Stimulated activated CD4-positive, alpha-beta T cell treated with anti-CD3 and anti-CD28 coated beads, Interleukin-4, amount 100 ng/mL, for 1 hour (primary cell): ENCODE results near the gene OR5AC2.

Experiments used
- DNase-seq: peaks from one replicate; pipeline ENCODE4 v3.0.0-alpha.2; 2020

Gene OR5AC2, protein sequence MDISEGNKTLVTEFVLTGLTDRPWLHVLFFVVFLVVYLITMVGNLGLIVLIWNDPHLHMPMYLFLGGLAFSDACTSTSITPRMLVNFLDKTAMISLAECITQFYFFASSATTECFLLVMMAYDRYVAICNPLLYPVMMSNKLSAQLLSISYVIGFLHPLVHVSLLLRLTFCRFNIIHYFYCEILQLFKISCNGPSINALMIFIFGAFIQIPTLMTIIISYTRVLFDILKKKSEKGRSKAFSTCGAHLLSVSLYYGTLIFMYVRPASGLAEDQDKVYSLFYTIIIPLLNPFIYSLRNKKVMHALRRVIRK

DNA sequence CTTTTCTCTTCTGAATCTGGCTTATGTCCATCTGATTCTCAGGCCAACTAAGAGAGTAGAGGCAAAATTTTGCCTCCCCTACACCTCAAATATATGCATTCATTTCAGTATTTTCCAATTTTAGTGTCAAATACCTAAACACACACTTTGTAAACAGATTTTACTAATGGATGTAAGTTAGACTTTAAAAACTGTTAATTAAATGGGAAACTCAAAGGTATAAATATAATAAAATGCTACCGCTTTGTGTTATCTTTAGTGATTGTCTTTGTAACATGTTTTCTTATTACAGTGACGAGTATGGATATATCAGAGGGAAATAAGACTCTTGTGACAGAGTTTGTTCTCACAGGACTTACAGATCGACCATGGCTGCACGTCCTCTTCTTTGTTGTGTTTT, at the start of gene OR5AC2:
Gene OR5AC2 (plus strand): TSS at position 301 of the 400 bp plus-strand sequence. CDS start 0 bp downstream, at position 301.
- DNase-seq = no peak

DNA sequence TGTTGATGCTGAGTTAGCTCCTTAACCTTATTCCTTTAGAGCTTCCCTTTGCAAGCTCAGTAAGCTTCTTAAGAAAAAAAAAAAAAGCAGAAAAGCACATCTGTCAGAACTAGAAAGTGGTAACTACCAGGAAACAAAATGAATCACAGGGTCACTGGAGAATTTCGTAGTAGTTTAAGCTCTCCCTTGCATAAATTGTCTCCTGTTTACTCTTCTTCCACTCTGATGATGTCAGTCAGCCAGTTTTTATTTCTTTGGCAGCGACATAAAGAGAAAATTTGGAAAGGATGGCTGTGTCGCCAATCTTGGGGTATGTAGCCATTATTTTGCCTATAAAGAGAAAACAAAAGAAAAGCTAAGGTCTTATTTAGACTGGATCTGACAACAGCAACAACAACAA, 48.7 kb upstream of the OR5AC2 start:
- no peak for DNase-seq

DNA sequence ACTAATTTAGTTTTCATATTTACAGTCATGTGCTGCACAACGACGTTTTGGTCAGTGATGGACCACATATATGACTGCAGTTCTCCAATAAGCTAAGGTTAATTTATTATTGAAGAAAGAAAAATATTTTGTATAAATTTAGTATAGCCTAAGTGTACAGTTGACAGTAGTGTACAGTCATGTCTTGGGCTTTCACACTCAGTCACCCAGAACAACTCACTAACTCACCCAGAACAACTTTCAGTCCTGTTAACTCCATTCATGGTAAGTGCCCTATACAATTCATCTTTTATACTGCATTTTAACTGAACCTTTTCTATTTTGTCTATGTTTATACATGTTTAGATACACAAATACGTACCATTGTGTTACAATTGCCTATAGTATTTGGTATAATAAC, 48.1 kb upstream of the OR5AC2 start:
- DNase-seq = no peak

DNA sequence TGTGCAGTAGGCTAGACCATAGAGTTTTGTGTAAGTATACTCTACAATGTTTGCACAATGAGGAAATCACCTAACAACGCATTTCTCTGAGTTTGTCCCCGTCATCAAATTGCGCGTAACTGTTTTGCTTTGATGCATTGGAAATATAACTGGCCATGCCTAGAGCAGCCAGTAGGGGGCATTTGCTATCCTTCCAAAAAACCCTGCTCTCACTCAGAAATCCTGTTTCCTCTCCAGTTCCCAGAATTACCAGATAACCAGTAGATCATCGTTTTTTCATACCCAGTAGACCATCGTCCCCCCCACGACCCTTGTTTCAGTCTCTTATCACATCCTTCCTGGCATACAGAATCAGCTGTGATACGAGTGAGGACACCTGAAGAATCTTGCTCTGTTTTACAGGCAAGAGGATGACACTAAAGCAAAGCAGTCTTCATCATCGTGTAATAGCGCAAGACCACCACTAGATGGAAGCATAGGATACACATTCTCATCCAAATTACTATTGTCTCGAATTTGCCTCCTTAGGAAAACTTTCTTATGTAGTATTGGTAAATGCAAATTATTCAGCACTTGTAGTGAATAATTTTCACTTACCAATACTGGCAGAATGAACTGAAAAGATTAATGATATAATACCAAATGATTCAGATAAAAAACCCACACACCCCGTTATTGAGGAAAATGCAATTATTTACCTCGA, 47.5 kb upstream of the OR5AC2 start:
- peak; percentile 59 for DNase-seq

DNA sequence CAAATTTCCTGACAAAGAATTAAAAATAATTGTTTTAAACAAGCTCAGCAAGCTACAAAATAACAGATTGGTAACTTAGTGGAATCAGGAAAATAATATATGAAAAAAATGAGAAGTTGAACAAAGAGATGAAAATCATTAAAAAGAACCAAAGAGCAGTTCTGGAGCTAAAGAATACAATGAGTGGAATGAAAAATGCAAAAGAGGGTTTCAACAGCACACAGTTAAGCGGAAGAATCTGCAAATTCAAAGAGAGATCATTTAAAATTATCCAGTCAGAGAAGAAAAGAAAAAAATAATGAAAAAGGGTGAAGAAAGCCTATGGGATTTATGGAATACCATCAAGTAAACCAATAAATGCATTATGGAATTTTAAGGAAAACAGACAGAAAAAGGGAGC, 45.6 kb upstream of the OR5AC2 start:
- no peak for DNase-seq

DNA sequence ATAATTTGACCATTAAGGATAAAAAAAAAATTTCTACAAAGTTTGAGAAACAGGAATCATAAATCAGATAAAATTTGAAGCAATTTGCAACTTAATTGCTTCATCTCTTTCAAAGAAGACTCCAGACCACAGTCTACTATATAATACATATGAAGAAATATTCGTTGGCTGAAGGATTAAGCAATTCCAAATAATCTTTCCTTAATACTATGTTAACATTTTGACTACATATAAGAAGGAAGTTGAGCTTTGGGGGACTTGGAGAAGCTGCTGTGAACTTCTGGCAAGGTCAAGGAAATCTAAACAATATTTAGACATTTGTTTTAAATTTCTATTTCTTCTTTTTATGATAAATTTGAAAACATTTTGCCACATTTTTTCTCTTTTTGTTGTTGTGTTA, 38.4 kb upstream of the OR5AC2 start:
- DNase-seq = no peak

DNA sequence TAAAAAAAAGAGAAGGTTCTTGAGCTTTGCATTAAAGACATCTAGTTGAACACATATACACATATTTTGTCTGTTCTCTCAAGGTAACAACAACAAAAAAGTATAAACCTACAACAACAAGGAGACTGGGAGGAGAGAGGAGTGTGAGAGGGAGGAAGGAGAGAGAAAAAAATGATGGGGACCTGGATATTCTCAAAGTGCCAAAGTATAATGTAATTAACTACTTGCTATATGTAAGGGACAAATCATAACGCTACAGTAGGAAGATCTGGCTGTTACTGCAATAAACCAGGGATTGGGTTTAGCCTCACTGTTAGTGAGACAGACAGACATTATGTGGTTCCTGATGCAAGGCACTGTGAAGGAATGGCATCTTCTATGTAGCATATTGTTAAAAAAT, 37.7 kb upstream of the OR5AC2 start:
- no peak for DNase-seq

DNA sequence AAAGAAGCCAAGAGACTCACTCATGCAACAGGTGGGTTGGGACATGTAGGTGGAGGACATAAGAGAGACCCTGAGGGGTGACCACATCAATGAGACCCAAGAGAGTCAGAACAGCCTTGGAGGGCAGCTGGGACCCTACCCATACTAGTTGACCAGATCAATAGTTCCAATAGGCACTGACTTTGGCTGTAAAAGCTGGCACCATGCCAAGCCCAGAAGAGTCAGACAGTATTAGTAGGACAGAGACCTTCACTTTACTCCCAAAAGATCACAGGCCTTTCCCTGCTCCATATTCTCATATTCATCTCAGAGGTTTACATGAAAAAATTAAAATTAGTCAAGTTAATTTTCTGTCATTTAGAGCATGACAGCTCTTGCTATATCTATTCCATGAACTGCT, 30.9 kb upstream of the OR5AC2 start:
- DNase-seq = no peak

DNA sequence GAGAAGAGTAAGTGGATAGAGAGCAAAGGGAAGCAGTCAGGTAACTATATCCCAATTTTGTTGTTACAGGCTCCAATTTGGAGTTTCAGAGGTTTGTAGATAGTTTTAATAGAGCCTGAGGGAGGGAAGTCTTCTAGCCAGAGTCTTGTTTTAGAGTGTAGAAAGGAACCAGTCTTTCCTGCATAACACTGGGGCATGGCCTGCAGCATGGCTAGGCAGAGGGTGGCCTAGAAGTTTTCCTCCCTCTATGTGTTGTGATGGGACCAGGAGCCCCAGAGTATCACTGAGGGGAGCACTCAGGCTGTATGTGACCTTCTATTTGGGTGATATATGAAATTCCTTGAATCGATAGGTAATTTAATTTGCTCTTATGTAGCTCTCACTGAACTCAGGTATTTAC, 29.3 kb upstream of the OR5AC2 start:
- DNase-seq = no peak

DNA sequence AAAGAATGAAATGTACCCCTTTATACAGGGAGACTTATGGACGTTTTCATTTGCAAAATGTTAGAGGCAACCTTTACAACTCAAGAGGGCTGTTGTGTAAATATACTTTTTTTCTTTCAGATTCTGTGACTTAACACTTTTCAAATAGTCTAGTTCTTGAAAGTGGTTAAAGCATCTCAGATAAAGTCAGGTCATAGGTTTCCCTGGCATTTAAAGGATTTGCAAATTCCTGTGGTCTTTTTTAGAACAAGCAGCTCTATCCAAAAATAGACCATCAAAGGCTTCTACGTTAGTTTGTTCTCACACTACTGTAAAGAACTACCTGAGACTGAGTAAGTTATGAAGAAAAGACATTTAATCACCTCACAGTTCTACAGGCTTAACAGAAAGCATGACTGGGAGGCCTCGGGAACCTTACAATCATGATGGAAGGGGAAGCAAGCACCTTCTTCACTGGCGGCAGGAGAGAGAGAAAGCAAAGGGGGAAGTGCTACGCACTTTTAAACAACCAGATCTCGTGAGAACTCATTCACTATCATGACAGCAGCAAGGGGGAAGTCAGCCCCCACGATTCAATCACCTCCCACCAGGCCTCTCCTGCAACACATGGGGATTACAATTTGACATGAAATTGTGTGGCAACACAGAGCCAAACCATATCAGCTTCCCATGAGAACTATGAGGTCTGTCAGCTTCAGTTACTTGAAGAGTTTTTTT, 28.6 kb upstream of the OR5AC2 start:
- DNase-seq = no peak

DNA sequence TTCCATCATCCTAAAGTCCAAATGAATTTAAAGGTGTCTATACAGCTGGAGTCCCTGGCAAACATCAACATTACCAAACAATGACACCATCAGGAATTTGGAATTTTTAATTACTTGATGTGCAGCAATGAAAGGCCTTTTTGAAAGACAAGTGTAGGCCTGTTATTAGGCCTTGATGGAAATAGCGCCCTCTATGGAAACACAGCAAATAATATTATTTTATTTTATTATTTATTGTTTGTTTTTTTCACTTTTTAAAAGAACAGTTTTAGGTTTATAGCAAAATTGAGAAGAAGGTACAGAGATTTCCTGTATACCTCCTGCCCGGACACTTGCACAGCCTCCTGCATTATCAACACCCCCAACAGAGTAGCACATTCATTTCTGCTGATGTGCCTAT, 18.1 kb upstream of the OR5AC2 start:
- DNase-seq = no peak

DNA sequence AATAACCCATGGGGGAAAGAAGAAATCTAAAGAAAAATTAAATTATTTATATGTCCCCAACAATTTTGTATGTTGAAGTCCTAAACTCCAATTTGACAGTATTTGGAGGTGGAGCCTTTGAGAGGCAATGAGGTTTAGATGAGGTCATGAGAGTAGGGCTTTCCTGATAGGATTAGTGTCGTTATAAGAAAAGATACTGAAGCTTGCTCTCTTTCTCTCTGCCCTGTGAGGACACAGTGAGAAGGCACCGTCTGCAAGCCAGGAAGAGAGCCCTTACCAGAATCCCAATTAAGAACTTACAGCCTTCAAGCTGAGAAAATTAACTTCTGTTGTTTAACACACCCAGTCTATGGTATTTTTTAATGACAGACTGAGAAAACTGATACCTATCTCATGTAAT, 16.1 kb upstream of the OR5AC2 start:
- no peak for DNase-seq

DNA sequence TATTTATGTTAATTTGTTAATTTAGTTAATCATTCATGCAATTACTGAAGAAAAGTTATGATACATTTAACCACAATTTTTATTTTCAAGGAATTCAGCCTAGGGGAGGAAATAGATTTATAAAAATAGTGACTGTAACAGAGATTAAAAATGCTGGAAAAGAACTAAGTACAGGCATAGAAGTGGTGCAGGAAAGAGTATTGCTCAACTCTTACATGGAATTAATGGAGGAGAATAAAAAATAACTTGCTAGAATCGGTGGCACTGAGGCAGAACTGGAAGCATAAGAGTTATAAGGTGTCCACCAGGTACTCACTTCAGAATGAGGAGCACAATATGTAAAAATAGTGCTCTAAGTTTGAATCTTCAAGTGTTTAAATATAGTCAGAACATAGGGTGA, 13.5 kb upstream of the OR5AC2 start:
- no peak for DNase-seq

DNA sequence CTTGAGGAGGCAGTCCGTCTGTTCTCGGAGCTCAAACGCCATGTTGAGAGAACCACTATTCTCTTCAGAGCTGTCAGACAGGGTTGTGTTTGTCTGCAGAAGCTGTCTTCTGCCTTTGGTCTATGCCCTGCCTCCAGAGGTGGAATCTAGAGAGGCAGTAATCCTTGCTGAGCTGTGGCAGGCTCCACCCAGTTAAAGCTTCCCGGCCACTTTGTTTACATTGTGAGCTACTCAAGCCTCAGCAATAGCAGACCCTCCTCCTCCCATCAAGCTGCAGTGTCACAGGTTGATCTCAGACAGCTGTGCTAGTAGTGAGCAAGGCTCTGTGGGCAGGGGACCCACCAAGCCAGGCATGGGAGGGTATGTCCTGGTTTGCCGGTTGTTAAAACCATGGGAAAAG, 8.9 kb downstream of the OR5AC2 start:
- no peak for DNase-seq

DNA sequence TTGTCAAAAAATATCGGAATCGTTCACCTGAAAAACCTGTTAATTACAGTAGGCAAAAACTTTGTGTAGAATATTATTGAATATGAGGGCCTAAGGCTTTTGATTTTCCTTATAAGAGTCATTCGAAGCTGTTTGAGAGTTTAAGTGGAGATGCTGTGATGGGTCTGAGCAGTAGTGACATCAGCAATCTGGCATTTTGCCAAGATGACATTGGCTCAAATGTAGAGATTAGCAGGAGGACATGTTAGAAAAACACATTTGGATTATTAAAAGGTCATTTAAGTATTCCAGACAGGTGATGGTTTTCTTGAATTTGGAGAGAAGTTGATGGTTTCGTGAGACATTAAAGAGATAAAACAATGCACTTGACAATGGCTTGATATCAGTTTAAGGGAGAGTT, 12.9 kb downstream of the OR5AC2 start:
- no peak for DNase-seq

DNA sequence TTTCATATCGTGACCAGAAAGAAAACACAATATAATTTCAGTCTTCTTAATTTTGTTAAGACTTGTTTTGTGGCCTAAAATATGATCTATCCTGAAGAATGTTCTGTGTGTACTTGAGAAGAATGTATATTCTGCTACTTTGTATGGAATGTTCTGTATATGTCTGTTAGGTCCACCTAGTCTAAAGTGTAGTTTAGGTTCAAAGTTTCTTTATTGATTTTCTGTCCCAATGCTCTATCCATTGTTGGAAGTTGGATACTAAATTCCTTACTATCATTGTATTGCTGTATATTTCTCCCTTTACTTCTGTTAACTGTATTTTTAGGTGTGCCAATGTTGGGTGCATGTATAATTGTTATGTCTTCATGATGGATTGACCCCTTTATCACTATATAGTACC, 21.2 kb downstream of the OR5AC2 start:
- DNase-seq = no peak

DNA sequence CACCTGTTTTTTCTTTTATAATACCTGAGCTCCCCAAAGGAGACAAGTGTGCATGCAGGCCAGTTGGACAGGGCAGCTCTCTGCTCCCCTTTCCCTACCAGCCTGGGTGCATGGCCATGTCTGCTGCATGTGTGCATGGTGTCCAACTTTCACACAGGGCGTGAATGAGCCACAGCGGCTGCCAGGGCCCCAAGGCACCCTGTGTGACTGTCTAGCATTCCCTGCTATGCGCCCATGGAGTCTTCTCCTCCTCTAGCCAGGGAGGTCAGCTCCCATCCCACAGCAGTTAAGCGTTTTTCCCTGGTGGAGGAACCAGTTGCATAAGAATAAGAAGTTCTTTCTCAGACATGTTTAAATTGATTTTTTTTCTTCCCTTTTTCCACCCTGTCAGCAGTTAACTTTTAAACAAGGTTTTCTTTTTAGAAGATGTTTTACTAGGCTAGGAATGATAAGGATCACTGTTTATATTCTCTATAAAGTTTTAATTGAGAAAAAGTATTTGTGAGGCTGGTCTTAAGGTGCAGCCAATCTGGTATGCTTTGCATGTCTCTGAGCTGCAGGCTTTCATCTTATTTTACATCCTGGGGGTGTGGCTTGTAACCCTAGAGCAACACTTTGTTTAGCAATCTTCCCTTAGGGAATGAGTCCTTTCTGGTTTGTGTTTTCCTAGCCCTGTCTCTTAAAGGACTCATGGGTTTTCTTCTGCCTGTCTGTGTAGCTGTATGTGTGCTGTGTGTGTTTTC, 23.0 kb downstream of the OR5AC2 start:
- no peak for DNase-seq

DNA sequence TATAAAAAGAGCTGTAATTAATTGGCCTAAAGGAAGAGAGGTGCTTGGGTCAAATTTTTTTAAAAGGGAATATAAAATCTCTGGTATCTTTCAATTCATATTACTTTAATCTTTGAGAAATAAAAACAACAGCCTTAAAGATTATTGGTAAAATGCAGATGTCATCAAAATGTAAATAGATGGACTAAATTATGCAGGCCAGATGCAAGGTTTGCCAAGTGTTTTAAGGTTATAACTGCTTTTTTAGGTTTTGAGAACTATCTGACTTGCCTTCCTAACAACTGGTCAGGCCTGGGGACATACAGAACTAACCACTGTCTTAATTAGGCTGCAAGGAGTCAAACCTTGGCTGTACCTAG, 23.6 kb downstream of the OR5AC2 start:
- no peak for DNase-seq

DNA sequence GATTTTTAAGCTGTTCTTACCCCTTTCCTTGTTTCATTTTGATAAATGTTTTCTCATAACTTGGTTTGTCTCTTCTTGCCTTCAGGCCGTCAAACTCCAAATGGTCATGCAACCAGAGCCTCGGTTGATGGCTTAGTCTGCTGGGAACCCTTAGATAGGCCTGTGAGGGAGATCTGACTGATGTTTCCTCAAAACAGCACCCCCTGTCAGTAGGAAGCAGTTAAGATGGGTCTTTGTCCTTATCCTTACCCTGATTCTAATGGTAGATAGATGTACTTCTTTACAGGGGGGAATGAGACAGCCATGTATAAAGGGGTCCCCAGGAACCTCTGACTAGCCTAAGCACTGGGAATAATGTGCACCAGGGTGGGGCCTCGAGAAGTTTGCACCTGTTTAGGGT, 27.3 kb downstream of the OR5AC2 start:
- DNase-seq = no peak

DNA sequence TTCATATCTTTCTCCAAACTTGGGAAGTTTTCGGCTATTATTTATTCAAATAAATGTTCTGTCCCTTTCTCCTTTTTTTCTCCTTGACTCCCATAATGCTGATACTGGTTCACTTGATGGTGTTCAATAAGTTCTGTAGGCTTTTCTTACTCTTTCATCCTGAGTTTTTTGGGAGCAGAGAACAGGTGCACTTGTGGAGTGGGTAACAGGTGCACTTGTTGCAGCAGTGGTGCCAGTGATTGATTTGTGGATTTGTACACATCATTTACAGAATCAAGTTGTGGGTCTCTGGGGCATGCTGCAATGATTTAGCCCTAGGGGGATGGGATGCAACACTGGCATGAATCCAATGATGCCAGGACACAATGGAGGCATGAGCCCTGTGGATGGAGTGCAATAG, 28.7 kb downstream of the OR5AC2 start:
- DNase-seq = no peak

DNA sequence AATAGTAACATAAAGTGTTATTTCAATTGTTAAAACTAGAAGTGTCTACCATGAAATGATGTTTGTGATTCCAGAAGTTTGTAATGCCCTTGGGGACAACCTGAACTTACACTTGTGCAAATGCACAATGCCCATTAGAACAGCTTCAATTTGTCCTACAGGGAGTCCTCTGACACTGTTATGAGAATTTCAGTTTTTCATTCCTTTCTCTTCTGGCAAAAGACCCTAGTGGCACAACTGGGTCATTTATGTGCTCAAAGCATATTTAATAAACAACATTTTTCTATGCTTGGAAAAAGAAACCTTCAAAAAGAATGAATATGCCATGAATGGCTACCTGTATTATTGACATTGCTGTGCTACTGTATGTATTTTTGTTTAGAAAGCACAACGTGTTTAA, 43.4 kb downstream of the OR5AC2 start, which contains the start of gene OR5H1:
Gene OR5H1 (plus strand): TSS at position 301 of the 400 bp plus-strand sequence. CDS start 1,977 bp downstream, outside the sequence.
- no peak for DNase-seq

DNA sequence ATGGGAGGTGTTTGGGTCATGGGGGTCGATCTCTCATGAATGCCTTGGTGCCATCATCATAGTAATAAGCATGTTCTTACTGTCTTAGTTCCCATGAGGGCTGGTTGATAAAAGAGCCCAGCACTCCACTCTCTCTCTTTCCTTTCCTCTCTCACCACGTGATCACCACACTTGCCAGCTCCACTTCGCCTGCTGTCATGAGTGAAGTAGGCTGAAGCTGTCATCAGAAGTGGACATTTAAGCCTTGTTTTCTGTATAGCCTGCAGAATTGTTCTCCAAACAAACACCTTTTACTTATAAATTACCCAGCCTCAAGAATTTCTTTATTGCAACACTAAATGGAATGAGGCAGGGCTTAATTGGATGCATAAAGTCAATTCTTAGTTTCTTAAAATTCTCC, 49.7 kb downstream of the OR5AC2 start:
- DNase-seq = no peak
